Colonic mucosa (tissue), 4 donors: ENCODE measurements around the gene PKLR. TPM values are rescaled to one million over a fixed set of nuclear protein-coding genes. Genes with fewer than 3 reads are reported as not detected.
A peak's percentile ranks its signal among the peaks of the same experiment; 100 is the strongest.

Source experiments
- DNase-seq: peaks from one replicate; pipeline ENCODE4 v3.0.0-alpha.2; 2020
- H3K27ac ChIP-seq: fragments of 200-600 bp; one replicate; pipeline ENCODE4 v1.8.0; 2021
- H3K27me3 ChIP-seq: fragments of 200-600 bp; one replicate; pipeline ENCODE4 v1.8.0; 2021
- H3K36me3 ChIP-seq: fragments of 200-600 bp; one replicate; pipeline ENCODE4 v1.8.0; 2021
- H3K4me1 ChIP-seq: fragments of 200-600 bp; one replicate; pipeline ENCODE4 v1.8.0; 2021; ENCODE audit warnings: mild to moderate bottlenecking
- H3K4me3 ChIP-seq: fragments of 200-600 bp; one replicate; pipeline ENCODE4 v1.8.0; 2021
- H3K9ac ChIP-seq, 2 donors: one replicate each; pipeline ENCODE4 v1.7.0; 2013; ENCODE audit warnings: control low read depth in 2 of 2, low read depth in 2 of 2, low read length in 2 of 2
- H3K9me3 ChIP-seq: fragments of 200-600 bp; one replicate; pipeline ENCODE4 v1.8.0; 2021
- intact Hi-C: fragments of 100-400 bp; cut with DNase I; formaldehyde crosslinking; loops from one replicate; pipeline ENCODE4 v1.14.1; 2022
- total RNA-seq, 2 donors: library from RNA; stranded (reverse); fragmentation: NEBNext Ultra II Directional in 1 of 2; extraction: Animal tissue kit (Norgen Biotek cat#: 25700) in 1 of 2; gene quantifications; one replicate each; pipeline ENCODE4 v1.2.1, GENCODE V29; 2021
- TF ChIP-seq, protein P1 (sequence below): fragments of 200-600 bp; IDR thresholded peaks from one replicate; pipeline ENCODE4 v1.8.0; 2022; ENCODE audit warnings: antibody characterized with exemption, mild to moderate bottlenecking
- donor health status: healthy.
- donor health status: DM: no; HTN: no; CAD: no.
- donor health status: DM: no; HTN: no; CAD: no.

PKLR gene
- total RNA-seq, 2 donors from 2014 or later = 1.6 to 2.9 TPM

DNA sequence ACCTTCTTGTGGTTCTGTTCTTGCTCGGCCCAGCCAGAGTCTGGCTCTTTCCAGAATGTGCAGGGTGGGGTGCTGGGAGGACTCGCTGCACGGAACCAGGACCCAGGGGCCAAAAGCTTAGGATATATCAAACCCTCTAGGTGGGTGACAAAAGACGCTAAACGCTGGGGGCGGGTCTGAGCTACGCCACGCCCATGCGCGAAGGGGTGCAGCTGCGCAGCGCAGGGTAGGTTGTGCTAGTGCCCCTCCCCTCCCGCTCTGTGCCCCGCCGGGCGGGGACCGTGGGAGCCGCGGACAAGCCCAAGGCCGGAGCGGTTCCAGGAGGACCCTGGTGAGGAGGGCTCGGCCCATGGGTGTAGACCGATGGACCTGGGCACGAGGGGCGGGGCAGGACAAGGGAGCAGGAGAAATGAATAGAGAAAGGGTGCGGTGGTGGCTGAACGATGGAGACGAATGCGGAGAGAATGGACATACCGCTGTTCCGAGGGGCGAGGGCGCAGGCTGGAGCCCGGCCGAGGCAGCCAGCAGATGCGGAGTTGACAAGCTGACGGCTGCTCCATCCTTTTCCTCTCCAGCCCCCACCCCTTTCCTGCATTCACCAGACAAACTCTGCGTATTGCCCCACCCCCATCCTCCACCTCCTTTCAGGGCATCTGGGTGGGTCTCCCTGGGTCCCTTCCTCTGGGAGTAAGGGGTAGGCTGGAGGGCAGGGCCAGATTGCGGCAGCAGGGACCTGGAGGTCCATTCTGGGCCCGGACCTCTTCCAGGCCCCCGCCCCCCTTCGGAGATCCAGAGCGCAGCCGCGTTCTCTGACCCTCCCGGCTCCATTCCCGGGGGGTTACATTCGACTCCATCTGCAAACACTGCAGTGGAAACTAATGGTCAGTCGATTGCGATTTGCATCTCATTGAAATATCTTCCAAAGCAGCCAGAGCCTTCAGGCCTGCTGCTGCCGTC lies 19.7 kb upstream of the PKLR start, which contains the start of gene RUSC1:
RUSC1 (plus strand) TSS at position 234 of the 957 bp plus-strand sequence. CDS start 880 bp downstream, outside the sequence.
- intact Hi-C loops = loop anchor here (5.0 kb wide), 2 partner anchors 44 to 69 kb away; partner anchors contain the start of gene HCN3
- peaks cover 20% of the 10 kb centered on the region for H3K4me1 ChIP-seq
- H3K27me3 ChIP-seq = no peaks in the 10 kb centered on the region
- no peaks in the 10 kb centered on the region for H3K36me3 ChIP-seq
- peak within 1 kb of the TSS; percentile 96 for H3K27ac ChIP-seq
- H3K9me3 ChIP-seq = no peaks in the 10 kb centered on the region
- peak; percentile 92 for DNase-seq
- TF ChIP-seq, protein P1, sequence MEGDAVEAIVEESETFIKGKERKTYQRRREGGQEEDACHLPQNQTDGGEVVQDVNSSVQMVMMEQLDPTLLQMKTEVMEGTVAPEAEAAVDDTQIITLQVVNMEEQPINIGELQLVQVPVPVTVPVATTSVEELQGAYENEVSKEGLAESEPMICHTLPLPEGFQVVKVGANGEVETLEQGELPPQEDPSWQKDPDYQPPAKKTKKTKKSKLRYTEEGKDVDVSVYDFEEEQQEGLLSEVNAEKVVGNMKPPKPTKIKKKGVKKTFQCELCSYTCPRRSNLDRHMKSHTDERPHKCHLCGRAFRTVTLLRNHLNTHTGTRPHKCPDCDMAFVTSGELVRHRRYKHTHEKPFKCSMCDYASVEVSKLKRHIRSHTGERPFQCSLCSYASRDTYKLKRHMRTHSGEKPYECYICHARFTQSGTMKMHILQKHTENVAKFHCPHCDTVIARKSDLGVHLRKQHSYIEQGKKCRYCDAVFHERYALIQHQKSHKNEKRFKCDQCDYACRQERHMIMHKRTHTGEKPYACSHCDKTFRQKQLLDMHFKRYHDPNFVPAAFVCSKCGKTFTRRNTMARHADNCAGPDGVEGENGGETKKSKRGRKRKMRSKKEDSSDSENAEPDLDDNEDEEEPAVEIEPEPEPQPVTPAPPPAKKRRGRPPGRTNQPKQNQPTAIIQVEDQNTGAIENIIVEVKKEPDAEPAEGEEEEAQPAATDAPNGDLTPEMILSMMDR = no peak
- peak within 1 kb of the TSS; percentile 83 for H3K4me3 ChIP-seq
- H3K9ac ChIP-seq = peak within 1 kb of the TSS; percentile 66 to 71

DNA sequence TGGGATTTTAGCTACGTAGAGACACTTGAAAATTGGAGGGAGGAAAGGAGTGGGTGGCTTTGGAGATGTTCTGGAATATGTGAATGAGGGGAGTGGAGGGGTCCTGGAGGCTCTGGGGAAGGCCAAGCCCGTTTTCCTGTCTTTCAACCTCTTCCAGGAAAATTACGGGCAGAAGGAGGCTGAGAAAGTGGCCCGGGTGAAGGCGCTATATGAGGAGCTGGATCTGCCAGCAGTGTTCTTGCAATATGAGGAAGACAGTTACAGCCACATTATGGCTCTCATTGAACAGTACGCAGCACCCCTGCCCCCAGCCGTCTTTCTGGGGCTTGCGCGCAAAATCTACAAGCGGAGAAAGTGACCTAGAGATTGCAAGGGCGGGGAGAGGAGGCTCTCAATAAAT lies 19.0 kb upstream of the PKLR start:
- TF ChIP-seq, protein P1 = no peak
- Histone ChIP-seq H3K9ac (peak overlapping the region in 1 of 2 donors; percentile 52), H3K36me3 (no peaks in the 10 kb centered on the region), H3K4me3 (peak overlapping the region; percentile 25), H3K4me1 (peaks cover 14% of the 10 kb centered on the region), H3K27ac (peak overlapping the region; percentile 96), H3K27me3 (no peaks in the 10 kb centered on the region), H3K9me3 (no peaks in the 10 kb centered on the region)
- DNase-seq = no peak
- intact Hi-C loops = loop anchor here (5.0 kb wide), 2 partner anchors 43 to 68 kb away; partner anchors contain the start of gene HCN3

DNA sequence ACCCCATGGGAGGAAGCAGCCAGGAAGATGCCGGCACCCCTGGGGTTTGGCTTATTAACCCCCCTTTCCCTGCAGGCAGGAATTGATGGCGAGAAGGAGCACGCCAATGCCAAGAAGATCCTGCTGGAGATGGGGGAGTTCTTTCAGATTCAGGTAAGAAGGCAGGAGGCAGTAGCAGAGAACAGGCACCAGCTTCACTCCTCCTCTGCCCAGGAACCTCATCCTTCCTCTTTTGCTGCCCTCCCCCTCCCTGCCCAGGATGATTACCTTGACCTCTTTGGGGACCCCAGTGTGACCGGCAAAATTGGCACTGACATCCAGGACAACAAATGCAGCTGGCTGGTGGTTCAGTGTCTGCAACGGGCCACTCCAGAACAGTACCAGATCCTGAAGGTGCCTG lies 18.3 kb upstream of the PKLR start:
- no peak for DNase-seq
- intact Hi-C loops = no loop called here
- Histone ChIP-seq H3K9me3 (no peaks in the 10 kb centered on the region), H3K27ac (no peak overlapping the region), H3K4me1 (peaks cover 13% of the 10 kb centered on the region), H3K9ac (peak overlapping the region; percentile 19 to 27), H3K4me3 (no peak overlapping the region), H3K27me3 (no peaks in the 10 kb centered on the region), H3K36me3 (no peaks in the 10 kb centered on the region)
- TF ChIP-seq, protein P1 = no peak

DNA sequence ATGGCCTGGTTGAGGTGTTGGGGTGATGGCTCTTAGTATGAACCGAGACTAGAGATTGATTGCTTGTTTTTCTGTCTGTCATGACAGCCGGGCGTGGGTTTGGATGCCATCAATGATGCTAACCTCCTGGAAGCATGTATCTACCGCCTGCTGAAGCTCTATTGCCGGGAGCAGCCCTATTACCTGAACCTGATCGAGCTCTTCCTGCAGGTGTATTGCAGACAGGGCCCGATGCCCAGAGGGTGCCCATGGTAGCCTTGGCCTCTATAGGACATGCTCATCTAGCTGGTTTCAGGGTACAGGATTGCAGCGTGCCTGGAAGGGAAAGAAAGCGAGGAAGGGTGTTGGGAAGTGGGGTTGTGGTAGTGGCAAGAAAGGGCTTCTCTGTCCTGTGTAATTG lies 16.8 kb upstream of the PKLR start:
- intact Hi-C loops = no loop called here
- TF ChIP-seq, protein P1 = no peak
- Histone ChIP-seq H3K4me3 (no peak overlapping the region), H3K36me3 (no peaks in the 10 kb centered on the region), H3K9ac (no peak overlapping the region), H3K27ac (no peak overlapping the region), H3K27me3 (no peaks in the 10 kb centered on the region), H3K9me3 (no peaks in the 10 kb centered on the region), H3K4me1 (peaks cover 13% of the 10 kb centered on the region)
- no peak for DNase-seq

DNA sequence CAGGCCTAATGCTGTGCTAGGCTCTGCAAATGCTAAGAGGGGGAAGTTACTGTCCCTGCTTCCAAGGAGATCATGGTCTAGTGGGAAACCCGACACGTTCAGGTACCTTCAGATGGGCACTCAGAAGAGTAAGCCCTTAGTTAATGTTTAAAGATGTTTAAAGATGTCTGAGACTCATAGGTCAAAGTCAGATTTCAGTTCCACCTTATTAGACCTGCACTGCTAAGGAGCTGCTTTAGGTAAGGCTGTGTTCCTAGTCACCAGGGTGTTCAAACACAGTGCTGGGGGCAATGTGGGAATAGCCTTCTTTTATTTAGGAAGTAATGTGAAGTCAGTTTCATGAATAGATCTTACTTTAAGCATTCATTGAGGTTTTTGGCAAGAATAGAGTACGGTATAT lies 15.7 kb upstream of the PKLR start:
- H3K36me3 ChIP-seq = no peaks in the 10 kb centered on the region

More for the DNA sequence above, 15.7 kb upstream of the PKLR start:
- Histone ChIP-seq H3K9me3 (no peaks in the 10 kb centered on the region), H3K27me3 (no peaks in the 10 kb centered on the region), H3K4me1 (peaks cover 7% of the 10 kb centered on the region), H3K27ac (peak overlapping the region; percentile 6), H3K9ac (no peak overlapping the region), H3K4me3 (no peak overlapping the region)
- no peak for DNase-seq
- intact Hi-C loops = no loop called here
- TF ChIP-seq, protein P1 = no peak
